ENCODE measurements around the gene ATP1A3. TPM values are rescaled to one million over a fixed set of nuclear protein-coding genes. Genes with fewer than 3 reads are reported as not detected.

Gene ATP1A3
- total and polyA plus RNA-seq, 2 of the 13 experiments (the other 11 are each of a cell fraction or from before 2014, with no cell fraction given): 0.01 to 0.04 TPM

DNA sequence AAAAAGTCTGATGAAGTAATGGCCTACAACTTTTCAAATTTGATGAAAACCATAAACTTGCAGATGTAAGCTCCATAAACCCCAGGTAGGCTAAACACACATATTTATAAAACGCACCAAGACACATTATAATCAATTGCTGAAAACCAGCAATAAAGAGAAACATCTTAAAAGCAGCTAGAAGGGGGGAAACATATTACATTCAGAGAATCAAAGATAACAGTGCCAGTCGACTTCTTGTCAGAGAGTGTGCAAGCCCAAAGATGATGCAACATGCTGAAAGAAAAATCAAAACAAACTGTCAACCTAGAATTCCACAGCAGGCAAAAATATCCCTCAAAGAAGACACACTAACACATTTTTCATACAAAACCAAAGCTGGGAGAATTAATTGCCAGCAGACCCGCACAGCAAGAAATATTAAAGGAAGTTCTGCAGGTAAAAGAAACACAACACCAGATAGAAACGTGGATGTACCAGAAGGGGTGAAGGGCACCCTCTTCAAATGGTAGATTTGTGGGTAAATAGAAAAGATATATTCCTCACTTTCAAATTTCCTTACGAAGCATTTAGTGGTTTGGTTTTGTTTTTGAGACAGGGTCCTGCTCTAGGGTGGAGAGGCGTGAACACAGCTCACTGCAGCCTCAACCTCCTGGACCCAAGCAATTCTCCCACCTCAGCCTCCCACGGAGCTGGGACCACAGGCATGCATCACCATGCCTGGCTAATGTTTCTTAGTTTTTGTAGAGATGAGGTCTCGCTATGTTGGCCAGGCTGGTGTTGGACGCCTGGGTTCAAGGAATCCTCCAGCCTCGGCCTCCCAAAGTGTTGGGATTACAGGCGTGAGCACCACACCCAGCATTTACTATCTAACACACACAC is 16.5 kb upstream of the ATP1A3 start:
- WGBS (ENCODE audit: low lambda C conversion rate): 21% methylated on average over 11 of the region's 11 CpGs
- H4K20me1 ChIP-seq (ENCODE audit: insufficient read depth, low read length): no peaks in the 10 kb centered on the region
- H3K9ac ChIP-seq (ENCODE audit: insufficient read depth, low read depth, low read length): no peak overlapping the region
- CTCF ChIA-PET (ENCODE audit: low intra/inter-chr PET ratio, low total read pairs): no interaction called here
- ATAC-seq: no peak
- no peaks in the 10 kb centered on the region for H3K36me3 ChIP-seq (replicated peaks in 1 of 2; ENCODE audit: control insufficient read depth in 1 of 2, insufficient read depth in 2 of 2, low read length in 2 of 2)
- no peaks in the 10 kb centered on the region for H3K4me1 ChIP-seq (ENCODE audit: insufficient read depth, low read length)
- POLR2A ChIA-PET: no interaction called here
- intact Hi-C loops (cut with micrococcal nuclease; ENCODE audit: unreplicated experiment) (no loop called here), in situ Hi-C loops (cut with HindIII; ENCODE audit: extremely low pct_ligation_motif_present, low pct_unique_long_range_greater_than_20kb) (no loop called here)
- no peak for FAIRE-seq
- H3K27me3 ChIP-seq (ENCODE audit: control insufficient read depth in 1 of 2, insufficient read depth in 2 of 2, low read length in 2 of 2): peaks cover 3 to 13% of the 10 kb centered on the region in 2 experiments; a peak in 4 of 5 replicates
- no peak overlapping the region for H3K27ac ChIP-seq (ENCODE audit: extremely low read length, insufficient read depth, low read length)
- BruUV-seq (replicated peaks): no TSS peak
- H3K9me3 ChIP-seq (ENCODE audit: low read length): no peaks in the 10 kb centered on the region
- no peaks in the 10 kb centered on the region for H3K79me2 ChIP-seq (ENCODE audit: insufficient read depth, low read length)
- no peak overlapping the region for H3K4me3 ChIP-seq (replicated peaks in 1 of 3; ENCODE audit: insufficient read depth in 1 of 3, low read depth in 2 of 3, low read length in 3 of 3)
- no peak overlapping the region for H3K4me2 ChIP-seq (ENCODE audit: low read depth, low read length)
- no peak overlapping the region for H2AFZ ChIP-seq (ENCODE audit: low read length)
- DNase-seq (ENCODE audit: low spot score): no peak
- TF ChIP-seq CBX5 (CRISPR knock-in tag; IDR thresholded peaks at IDR 0.05; ENCODE audit: borderline replicate concordance): no peak
- no peak for TF ChIP-seq FIP1L1 (IDR thresholded peaks at IDR 0.05; ENCODE audit: borderline replicate concordance, insufficient read depth, low read depth, low read length)
- TF ChIP-seq, protein P1, sequence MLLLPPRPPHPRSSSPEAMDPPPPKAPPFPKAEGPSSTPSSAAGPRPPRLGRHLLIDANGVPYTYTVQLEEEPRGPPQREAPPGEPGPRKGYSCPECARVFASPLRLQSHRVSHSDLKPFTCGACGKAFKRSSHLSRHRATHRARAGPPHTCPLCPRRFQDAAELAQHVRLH (CRISPR knock-in tag; IDR thresholded peaks at IDR 0.05; ENCODE audit: borderline replicate concordance, low read depth): no peak
- TF ChIP-seq ZNF382 (CRISPR knock-in tag; IDR thresholded peaks at IDR 0.05; ENCODE audit: borderline replicate concordance): no peak
- TF ChIP-seq ZFX (CRISPR knock-in tag; IDR thresholded peaks at IDR 0.05; ENCODE audit: low read depth): no peak
- TF ChIP-seq ZNF138 (CRISPR knock-in tag; IDR thresholded peaks at IDR 0.05; ENCODE audit: low read depth): no peak
- TF ChIP-seq NONO (IDR thresholded peaks at IDR 0.05): no peak
- TF ChIP-seq NONO (CRISPR knock-in tag; conservative IDR thresholded peaks at IDR 0.05): no peak
- no peak for TF ChIP-seq SIN3A (IDR thresholded peaks at IDR 0.05; ENCODE audit: borderline replicate concordance, low read depth, low read length)
- peak; percentile 27; the same call in 1 of the 2 replicates for TF ChIP-seq ATF7 (IDR thresholded peaks at IDR 0.05)
- no peak for TF ChIP-seq ATF7 (CRISPR knock-in tag; IDR thresholded peaks at IDR 0.05)
- no peak for TF ChIP-seq GATAD1 (CRISPR knock-in tag; IDR thresholded peaks at IDR 0.05)
- TF ChIP-seq, protein P2, sequence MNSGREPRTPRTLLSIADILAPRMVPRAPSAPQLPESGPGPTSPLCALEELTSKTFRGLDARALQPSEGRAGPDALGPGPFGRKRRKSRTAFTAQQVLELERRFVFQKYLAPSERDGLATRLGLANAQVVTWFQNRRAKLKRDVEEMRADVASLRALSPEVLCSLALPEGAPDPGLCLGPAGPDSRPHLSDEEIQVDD (CRISPR knock-in tag; IDR thresholded peaks at IDR 0.05; ENCODE audit: borderline replicate concordance): no peak
- TF ChIP-seq, protein P3, sequence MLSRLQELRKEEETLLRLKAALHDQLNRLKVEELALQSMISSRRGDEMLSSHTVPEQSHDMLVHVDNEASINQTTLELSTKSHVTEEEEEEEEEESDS (CRISPR knock-in tag; IDR thresholded peaks at IDR 0.05; ENCODE audit: borderline replicate concordance): no peak
- no peak for TF ChIP-seq ELF3 (CRISPR knock-in tag; IDR thresholded peaks at IDR 0.05)
- TF ChIP-seq DR1 (CRISPR knock-in tag; IDR thresholded peaks at IDR 0.05): no peak
- no peak for TF ChIP-seq ARNT2 (CRISPR knock-in tag; IDR thresholded peaks at IDR 0.05; ENCODE audit: low read depth)
- no peak for TF ChIP-seq KLF11 (CRISPR knock-in tag; IDR thresholded peaks at IDR 0.05)
- TF ChIP-seq ARNTL (CRISPR knock-in tag; IDR thresholded peaks at IDR 0.05): no peak
- TF ChIP-seq CEBPB (IDR thresholded peaks at IDR 0.05; ENCODE audit: borderline replicate concordance, low read depth, low read length): peak; percentile 66; the same call in 1 of the 2 replicates
- TF ChIP-seq, protein P4, sequence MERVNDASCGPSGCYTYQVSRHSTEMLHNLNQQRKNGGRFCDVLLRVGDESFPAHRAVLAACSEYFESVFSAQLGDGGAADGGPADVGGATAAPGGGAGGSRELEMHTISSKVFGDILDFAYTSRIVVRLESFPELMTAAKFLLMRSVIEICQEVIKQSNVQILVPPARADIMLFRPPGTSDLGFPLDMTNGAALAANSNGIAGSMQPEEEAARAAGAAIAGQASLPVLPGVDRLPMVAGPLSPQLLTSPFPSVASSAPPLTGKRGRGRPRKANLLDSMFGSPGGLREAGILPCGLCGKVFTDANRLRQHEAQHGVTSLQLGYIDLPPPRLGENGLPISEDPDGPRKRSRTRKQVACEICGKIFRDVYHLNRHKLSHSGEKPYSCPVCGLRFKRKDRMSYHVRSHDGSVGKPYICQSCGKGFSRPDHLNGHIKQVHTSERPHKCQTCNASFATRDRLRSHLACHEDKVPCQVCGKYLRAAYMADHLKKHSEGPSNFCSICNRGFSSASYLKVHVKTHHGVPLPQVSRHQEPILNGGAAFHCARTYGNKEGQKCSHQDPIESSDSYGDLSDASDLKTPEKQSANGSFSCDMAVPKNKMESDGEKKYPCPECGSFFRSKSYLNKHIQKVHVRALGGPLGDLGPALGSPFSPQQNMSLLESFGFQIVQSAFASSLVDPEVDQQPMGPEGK (CRISPR knock-in tag; IDR thresholded peaks at IDR 0.05): no peak
- TF ChIP-seq ZFP37 (CRISPR knock-in tag; IDR thresholded peaks at IDR 0.05; ENCODE audit: borderline replicate concordance): no peak

All from HepG2 (cell line).